IMR-90 (cell line): ENCODE data around the gene ERC2. TPM values are rescaled to one million over a fixed set of nuclear protein-coding genes. Genes with fewer than 3 reads are reported as not detected.

Experiments used
- ATAC-seq: fragments of 200-7000 bp; cut with Tn5 transposase; 2 replicates; pipeline ENCODE4 v1.9.1; 2020; ENCODE audit warnings: low read depth, mild to moderate bottlenecking, moderate library complexity
- BruUV-seq: library from RNA; stranded (reverse); fragments of 400-500 nt; replicated peaks from 2 replicates; lab custom pipeline; 2021; lab: Mats Ljungman, UMichigan
- CTCF ChIA-PET: fragments of 300-600 bp; formaldehyde crosslinking; extraction: SDS; loops from one replicate; lab custom pipeline; 2021; ENCODE audit warnings: antibody characterized with exemption; lab: Yijun Ruan, JAX
- POLR2A ChIA-PET: fragments of 300-600 bp; sonication (Branson Sonifier 250); formaldehyde crosslinking; loops from one replicate; lab custom pipeline; 2022; ENCODE audit warnings: antibody characterized with exemption; ENCODE audit not compliant: unreplicated experiment; lab: Charles Lee
- DNase-seq: peaks from one replicate; pipeline ENCODE4 v3.0.0; 2013
- H2AFZ ChIP-seq: replicated peaks from 2 replicates; pipeline ENCODE3; 2013; ENCODE audit warnings: low read length, mild to moderate bottlenecking; ENCODE audit not compliant: poor library complexity
- H2AK5ac ChIP-seq: 2 replicates; pipeline ENCODE4 v1.6.1; 2013; ENCODE audit warnings: low read depth, low read length, inconsistent platforms
- H2AK9ac ChIP-seq: replicated peaks from 2 replicates; pipeline ENCODE3; 2013; ENCODE audit warnings: mild to moderate bottlenecking, low read depth, low read length, moderate library complexity; ENCODE audit not compliant: poor library complexity
- H2BK120ac ChIP-seq: 2 replicates; pipeline ENCODE4 v1.6.1; 2013; ENCODE audit warnings: low read depth, low read length, inconsistent platforms
- H2BK15ac ChIP-seq: 3 replicates; pipeline ENCODE4 v1.6.1; 2013; ENCODE audit warnings: low read depth, low read length, inconsistent platforms
- H2BK20ac ChIP-seq: 2 replicates; pipeline ENCODE4 v1.6.1; 2013; ENCODE audit warnings: low read depth, mild to moderate bottlenecking, inconsistent platforms, low read length, moderate library complexity
- H2BK5ac ChIP-seq: 2 replicates; pipeline ENCODE4 v1.6.1; 2013; ENCODE audit warnings: mild to moderate bottlenecking, low read depth, low read length, inconsistent platforms; ENCODE audit not compliant: poor library complexity, severe bottlenecking
- H3K14ac ChIP-seq: replicated peaks from 2 replicates; pipeline ENCODE4 v1.6.1; 2013; ENCODE audit warnings: low read depth, low read length, inconsistent platforms
- H3K18ac ChIP-seq: 2 replicates; pipeline ENCODE4 v1.6.1; 2013; ENCODE audit warnings: low read depth, low read length, control low read depth
- H3K23ac ChIP-seq: 2 replicates; pipeline ENCODE4 v1.6.1; 2013; ENCODE audit warnings: low read depth, low read length, inconsistent platforms
- H3K27ac ChIP-seq: 2 replicates; pipeline ENCODE4 v1.5.1; 2013; ENCODE audit warnings: mild to moderate bottlenecking, control low read depth, low read length; ENCODE audit not compliant: insufficient read depth
- H3K27me3 ChIP-seq: 2 replicates; pipeline ENCODE4 v1.6.1; 2013; ENCODE audit warnings: low read length; ENCODE audit not compliant: control insufficient read depth, insufficient read depth
- H3K36me3 ChIP-seq: 2 replicates; pipeline ENCODE4 v1.6.1; 2013; ENCODE audit warnings: low read length, mixed read lengths; ENCODE audit not compliant: control insufficient read depth, insufficient read depth
- H3K4ac ChIP-seq: 2 replicates; pipeline ENCODE4 v1.6.1; 2013; ENCODE audit warnings: low read depth, low read length, inconsistent platforms
- H3K4me1 ChIP-seq: 2 replicates; pipeline ENCODE4 v1.6.1; 2013; ENCODE audit warnings: low read length, mixed read lengths; ENCODE audit not compliant: control insufficient read depth, insufficient read depth
- H3K4me2 ChIP-seq: 2 replicates; pipeline ENCODE4 v1.6.1; 2013; ENCODE audit warnings: low read depth, mild to moderate bottlenecking, control low read depth, low read length, moderate library complexity
- H3K4me3 ChIP-seq: 2 replicates; pipeline ENCODE4 v1.5.1; 2013; ENCODE audit warnings: low read depth, mild to moderate bottlenecking, control low read depth, low read length, moderate library complexity; ENCODE audit not compliant: insufficient read depth
- H3K56ac ChIP-seq: 2 replicates; pipeline ENCODE4 v1.6.1; 2013; ENCODE audit warnings: low read length, inconsistent platforms; ENCODE audit not compliant: insufficient read depth; ENCODE audit errors: extremely low read depth
- H3K79me1 ChIP-seq, 2 experiments: 2 replicates each; pipeline ENCODE4 v1.6.1; 2013; ENCODE audit warnings: low read length in 2 of 2, inconsistent platforms in 1 of 2, low read depth in 1 of 2
- H3K9ac ChIP-seq: 2 replicates; pipeline ENCODE4 v1.6.1; 2013; ENCODE audit warnings: low read depth, low read length, control low read depth
- H3K9me1 ChIP-seq: 2 replicates; pipeline ENCODE4 v1.6.1; 2013; ENCODE audit warnings: low read length, inconsistent platforms; ENCODE audit not compliant: insufficient read depth
- H3K9me3 ChIP-seq: 2 replicates; pipeline ENCODE4 v1.6.1; 2013; ENCODE audit warnings: low read length; ENCODE audit not compliant: control insufficient read depth, insufficient read depth
- H4K20me1 ChIP-seq: 2 replicates; pipeline ENCODE4 v1.6.1; 2013; ENCODE audit warnings: low read length, inconsistent platforms; ENCODE audit not compliant: insufficient read depth
- H4K5ac ChIP-seq: 2 replicates; pipeline ENCODE4 v1.6.1; 2013; ENCODE audit warnings: mild to moderate bottlenecking, low read depth, low read length, control low read depth
- H4K8ac ChIP-seq, 2 experiments: 2 replicates each; pipeline ENCODE4 v1.6.1; 2013; ENCODE audit warnings: low read depth in 2 of 2, low read length in 2 of 2, control low read depth in 1 of 2, inconsistent platforms in 1 of 2
- H4K91ac ChIP-seq: 2 replicates; pipeline ENCODE4 v1.6.1; 2013; ENCODE audit warnings: low read depth, low read length, inconsistent platforms; ENCODE audit not compliant: insufficient read depth
- BHLHE40 ChIP-seq: fragments of 150-350 bp; IDR thresholded peaks from 2 replicates; pipeline ENCODE4 v1.6.1; 2016; ENCODE audit warnings: mild to moderate bottlenecking, low read depth, low read length
- CEBPB ChIP-seq: IDR thresholded peaks from 2 replicates; pipeline ENCODE4 v1.6.1; 2012; ENCODE audit warnings: low read depth, low read length, improper control_type of control experiment
- ELK1 ChIP-seq: fragments of 150-350 bp; IDR thresholded peaks from 2 replicates; pipeline ENCODE4 v1.6.1; 2016; ENCODE audit warnings: low read depth, mild to moderate bottlenecking, low read length, moderate library complexity, borderline replicate concordance
- FOS ChIP-seq: fragments of 150-350 bp; IDR thresholded peaks from 2 replicates; pipeline ENCODE4 v1.6.1; 2016; ENCODE audit warnings: low read depth, low read length
- MAFK ChIP-seq: IDR thresholded peaks from 2 replicates; pipeline ENCODE4 v1.6.1; 2012; ENCODE audit warnings: low read depth, low read length, improper control_type of control experiment
- MXI1 ChIP-seq: IDR thresholded peaks from 2 replicates; pipeline ENCODE4 v1.6.1; 2012; ENCODE audit warnings: low read depth, mild to moderate bottlenecking, low read length, moderate library complexity, borderline replicate concordance
- RAD21 ChIP-seq: IDR thresholded peaks from 2 replicates; pipeline ENCODE4 v1.6.1; 2012; ENCODE audit warnings: low read length, improper control_type of control experiment
- RCOR1 ChIP-seq: IDR thresholded peaks from 2 replicates; pipeline ENCODE4 v1.6.1; 2012; ENCODE audit warnings: mild to moderate bottlenecking, low read length, improper control_type of control experiment; ENCODE audit not compliant: insufficient replicate concordance
- USF2 ChIP-seq: fragments of 150-350 bp; IDR thresholded peaks from 2 replicates; pipeline ENCODE4 v1.6.1; 2017; ENCODE audit warnings: mild to moderate bottlenecking, antibody characterized with exemption, low read length, low read depth
- WGBS, 2 experiments: methylation state at CpG; one replicate each; pipeline versions ENCODE4 v1.1.5 to v1.1.7; 2013; ENCODE audit warnings: missing lambda C conversion rate in 2 of 2; ENCODE audit not compliant: insufficient read length in 1 of 2; ENCODE audit errors: extremely low coverage in 2 of 2; 5-methylcytosine and 5-hydroxymethylcytosine counted together
- dilution Hi-C: fragments of 300-500 bp; cut with HindIII; formaldehyde crosslinking; loops from one replicate; pipeline ENCODE4 v1.14.3; 2018; ENCODE audit warnings: low sequenced_read_pairs; ENCODE audit not compliant: unreplicated experiment
- in situ Hi-C: fragments of 300-500 bp; cut with MboI; formaldehyde crosslinking; loops from 3 replicates; pipeline ENCODE4 v1.14.3; 2019; ENCODE audit warnings: low sequenced_read_pairs, inconsistent platforms, mixed read lengths
- intact Hi-C: fragments of 100-400 bp; cut with micrococcal nuclease; formaldehyde crosslinking; loops from 2 replicates; pipeline ENCODE4 v1.10.0; 2022
- polyA plus RNA-seq, 3 experiments: library from polyadenylated mRNA; depleted of rRNA; stranded (reverse); fragments of >200 nt; gene quantifications; 2 replicates each; pipeline ENCODE4 v1.2.3, GENCODE V29; 2012; ENCODE audit warnings: low replicate concordance in 1 of 3
- total RNA-seq: library from RNA; depleted of rRNA; stranded (reverse); fragments of >200 nt; gene quantifications from 2 replicates; pipeline ENCODE4 v1.2.3, GENCODE V29; 2012
- TF ChIP-seq, protein P1 (sequence below): conservative IDR thresholded peaks from 2 replicates; pipeline ENCODE4 v1.5.1; 2012; ENCODE audit warnings: mild to moderate bottlenecking, low read depth, low read length, improper control_type of control experiment

Gene ERC2
- total and polyA plus RNA-seq, 2 of the 4 experiments (the other 2 are of a cell fraction): 0.17 to 0.18 TPM

- H2AK5ac ChIP-seq: no peak overlapping the region
- TF ChIP-seq ELK1: no peak
- TF ChIP-seq RCOR1: no peak
- no peak for TF ChIP-seq MXI1
- no peak for TF ChIP-seq BHLHE40
- TF ChIP-seq, protein P1, sequence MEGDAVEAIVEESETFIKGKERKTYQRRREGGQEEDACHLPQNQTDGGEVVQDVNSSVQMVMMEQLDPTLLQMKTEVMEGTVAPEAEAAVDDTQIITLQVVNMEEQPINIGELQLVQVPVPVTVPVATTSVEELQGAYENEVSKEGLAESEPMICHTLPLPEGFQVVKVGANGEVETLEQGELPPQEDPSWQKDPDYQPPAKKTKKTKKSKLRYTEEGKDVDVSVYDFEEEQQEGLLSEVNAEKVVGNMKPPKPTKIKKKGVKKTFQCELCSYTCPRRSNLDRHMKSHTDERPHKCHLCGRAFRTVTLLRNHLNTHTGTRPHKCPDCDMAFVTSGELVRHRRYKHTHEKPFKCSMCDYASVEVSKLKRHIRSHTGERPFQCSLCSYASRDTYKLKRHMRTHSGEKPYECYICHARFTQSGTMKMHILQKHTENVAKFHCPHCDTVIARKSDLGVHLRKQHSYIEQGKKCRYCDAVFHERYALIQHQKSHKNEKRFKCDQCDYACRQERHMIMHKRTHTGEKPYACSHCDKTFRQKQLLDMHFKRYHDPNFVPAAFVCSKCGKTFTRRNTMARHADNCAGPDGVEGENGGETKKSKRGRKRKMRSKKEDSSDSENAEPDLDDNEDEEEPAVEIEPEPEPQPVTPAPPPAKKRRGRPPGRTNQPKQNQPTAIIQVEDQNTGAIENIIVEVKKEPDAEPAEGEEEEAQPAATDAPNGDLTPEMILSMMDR: no peak
- TF ChIP-seq CEBPB: no peak
- no peak for TF ChIP-seq USF2
- no peak for TF ChIP-seq RAD21
- TF ChIP-seq MAFK: no peak
- TF ChIP-seq FOS: no peak
- no peaks in the 10 kb centered on the region for H3K36me3 ChIP-seq
- intact Hi-C loops: no loop called here
- H2BK20ac ChIP-seq: no peak overlapping the region
- H3K56ac ChIP-seq: no peak overlapping the region
- H3K79me1 ChIP-seq: no peaks in the 10 kb centered on the region
- H3K27ac ChIP-seq: no peak overlapping the region
- DNase-seq: no peak
- dilution Hi-C loops: no loop called here
- no peak overlapping the region for H4K8ac ChIP-seq
- CTCF ChIA-PET: interaction anchor here (0.6 to 1.5 kb wide), 2 partner anchors 35 to 427 kb away, joined by 3 to 4 read pairs; no protein-coding TSS in a partner anchor
- H3K4ac ChIP-seq: no peak overlapping the region
- H3K14ac ChIP-seq: no peak overlapping the region
- H3K4me2 ChIP-seq: no peak overlapping the region
- no peaks in the 10 kb centered on the region for H3K9me3 ChIP-seq
- H2BK5ac ChIP-seq: no peak overlapping the region
- no peak overlapping the region for H3K9ac ChIP-seq
- no peak overlapping the region for H3K23ac ChIP-seq
- no peaks in the 10 kb centered on the region for H4K20me1 ChIP-seq
- no peak overlapping the region for H2BK15ac ChIP-seq
- H3K27me3 ChIP-seq: peaks cover 21% of the 10 kb centered on the region
- 64% methylated on average over 4 of the region's 6 CpGs; no CpG with 5 or more reads in 1 of the 2 experiments for WGBS, 2 experiments
- no peak for ATAC-seq
- H3K18ac ChIP-seq: no peak overlapping the region
- H3K9me1 ChIP-seq: no peaks in the 10 kb centered on the region
- H2AK9ac ChIP-seq: no peak overlapping the region
- no peak overlapping the region for H4K91ac ChIP-seq
- no peak overlapping the region for H4K5ac ChIP-seq
- in situ Hi-C loops: no loop called here
- no peak overlapping the region for H3K4me3 ChIP-seq
- BruUV-seq: no TSS peak
- no peaks in the 10 kb centered on the region for H3K4me1 ChIP-seq
- H2AFZ ChIP-seq: no peak overlapping the region
- H2BK120ac ChIP-seq: no peak overlapping the region
- POLR2A ChIA-PET: no interaction called here
Observed at GRCh38 chr3:55819005-55819404, 649.3 kb downstream of the ERC2 start.
